ENCODE results near the gene HGS.
A peak's percentile ranks its signal among the peaks of the same experiment; 100 is the strongest.

DNA sequence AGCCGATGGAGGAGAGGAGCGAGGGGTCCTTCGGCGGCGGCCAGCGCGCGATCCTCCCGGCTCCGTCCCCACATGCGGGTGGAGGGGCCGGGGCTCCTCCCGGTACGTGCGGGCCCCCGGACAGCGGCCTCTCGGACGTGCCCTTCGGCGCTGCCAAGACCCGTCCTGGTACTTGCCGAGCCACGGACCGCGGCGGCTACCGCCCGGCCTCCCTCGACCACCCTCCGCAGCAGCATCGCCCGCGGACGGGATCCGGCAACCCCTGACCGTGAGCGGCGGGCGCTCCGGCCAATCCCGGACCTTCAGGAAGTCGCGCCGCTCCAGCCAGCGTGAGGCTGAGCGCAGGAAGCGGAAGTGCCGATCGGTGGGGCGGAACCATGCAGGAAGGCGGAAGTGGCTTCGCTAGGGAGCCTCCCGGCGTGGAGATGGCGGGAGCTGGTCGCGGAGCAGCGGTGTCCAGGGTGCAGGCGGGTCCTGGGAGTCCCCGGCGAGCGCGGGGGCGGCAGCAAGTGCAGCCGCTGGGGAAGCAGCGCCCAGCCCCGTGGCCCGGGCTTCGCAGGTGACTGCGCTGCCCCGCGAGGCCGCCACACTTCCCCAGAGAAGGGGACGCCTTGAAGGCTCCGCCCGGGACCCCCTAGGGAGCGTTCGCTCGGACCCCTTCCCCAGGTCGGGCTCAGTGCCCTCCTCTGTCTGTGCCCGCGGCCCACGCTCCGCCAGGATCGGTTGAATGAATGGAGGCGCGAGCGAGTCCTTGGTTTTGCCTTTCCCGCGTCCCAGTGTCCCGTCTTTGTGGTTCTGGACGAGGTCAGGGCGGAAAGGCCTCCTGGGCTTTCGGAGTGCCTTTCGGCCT is 17.2 kb upstream of the HGS start, which contains the start of the genes CCDC137 and OXLD1:
- TF ChIP-seq SP1 (IDR thresholded peaks at IDR 0.05; ENCODE audit: low read depth, low read length) (peak; percentile 81), ZNF274 (IDR thresholded peaks at IDR 0.05; ENCODE audit: borderline replicate concordance, extremely low read depth, low read length) (no peak), PHF8 (conservative IDR thresholded peaks at IDR 0.05; ENCODE audit: low read depth, low read length) (peak; percentile 98), SIN3A (conservative IDR thresholded peaks at IDR 0.05 in 1 of 2, IDR thresholded peaks at IDR 0.05 in 1 of 2; ENCODE audit: low read depth in 1 of 2, low read length in 2 of 2) (peak; percentile 23 to 63; a peak in 1 of 4 replicates), CTCF (IDR thresholded peaks at IDR 0.05; ENCODE audit: control extremely low read depth in 1 of 3, insufficient read depth in 1 of 3, low read depth in 1 of 3, low read length in 3 of 3) (no peak), POU5F1 (IDR thresholded peaks at IDR 0.05; ENCODE audit: low read depth, low read length) (no peak), TAF1 (IDR thresholded peaks at IDR 0.05; ENCODE audit: low read depth, low read length) (peak; percentile 76), YY1 (IDR thresholded peaks at IDR 0.05; ENCODE audit: low read depth, low read length) (peak; percentile 80; the same call in 1 of the 2 replicates), POLR2A (IDR thresholded peaks at IDR 0.05; ENCODE audit: control extremely low read depth in 1 of 2, low read depth in 2 of 2, low read length in 2 of 2) (peak; percentile 94 to 96)
- TF ChIP-seq, protein P1, sequence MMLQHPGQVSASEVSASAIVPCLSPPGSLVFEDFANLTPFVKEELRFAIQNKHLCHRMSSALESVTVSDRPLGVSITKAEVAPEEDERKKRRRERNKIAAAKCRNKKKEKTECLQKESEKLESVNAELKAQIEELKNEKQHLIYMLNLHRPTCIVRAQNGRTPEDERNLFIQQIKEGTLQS (IDR thresholded peaks at IDR 0.05; ENCODE audit: insufficient read depth, low read depth, low read length), result no peak
- TF ChIP-seq, protein P2, sequence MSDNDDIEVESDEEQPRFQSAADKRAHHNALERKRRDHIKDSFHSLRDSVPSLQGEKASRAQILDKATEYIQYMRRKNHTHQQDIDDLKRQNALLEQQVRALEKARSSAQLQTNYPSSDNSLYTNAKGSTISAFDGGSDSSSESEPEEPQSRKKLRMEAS (IDR thresholded peaks at IDR 0.05), result peak; percentile 68

Data from H1 (cell line).